ENCODE measurements around the gene IRS1.

DNA sequence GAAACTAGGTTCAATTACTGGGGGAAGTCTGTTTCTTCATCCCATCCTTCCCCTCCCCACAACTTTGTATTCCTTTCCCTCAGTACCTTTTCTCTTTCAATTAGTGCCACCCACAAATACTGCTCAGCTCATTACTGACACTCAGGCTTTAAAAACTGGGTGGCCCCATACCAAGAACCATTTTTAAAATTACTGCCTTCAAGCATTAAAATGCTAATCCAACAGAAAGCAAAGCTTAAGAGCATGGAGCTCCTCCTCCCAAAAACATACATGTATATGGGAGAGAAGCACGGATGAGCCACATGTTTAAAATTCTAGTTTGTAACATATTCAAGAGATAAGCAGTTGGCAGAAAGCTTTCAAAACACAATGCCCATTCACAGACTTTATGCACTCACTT is 44.0 kb downstream of the IRS1 start:
- no peak for TF ChIP-seq EZH2 (IDR thresholded peaks at IDR 0.05; ENCODE audit: borderline replicate concordance, low read length)
- TF ChIP-seq, protein P1, sequence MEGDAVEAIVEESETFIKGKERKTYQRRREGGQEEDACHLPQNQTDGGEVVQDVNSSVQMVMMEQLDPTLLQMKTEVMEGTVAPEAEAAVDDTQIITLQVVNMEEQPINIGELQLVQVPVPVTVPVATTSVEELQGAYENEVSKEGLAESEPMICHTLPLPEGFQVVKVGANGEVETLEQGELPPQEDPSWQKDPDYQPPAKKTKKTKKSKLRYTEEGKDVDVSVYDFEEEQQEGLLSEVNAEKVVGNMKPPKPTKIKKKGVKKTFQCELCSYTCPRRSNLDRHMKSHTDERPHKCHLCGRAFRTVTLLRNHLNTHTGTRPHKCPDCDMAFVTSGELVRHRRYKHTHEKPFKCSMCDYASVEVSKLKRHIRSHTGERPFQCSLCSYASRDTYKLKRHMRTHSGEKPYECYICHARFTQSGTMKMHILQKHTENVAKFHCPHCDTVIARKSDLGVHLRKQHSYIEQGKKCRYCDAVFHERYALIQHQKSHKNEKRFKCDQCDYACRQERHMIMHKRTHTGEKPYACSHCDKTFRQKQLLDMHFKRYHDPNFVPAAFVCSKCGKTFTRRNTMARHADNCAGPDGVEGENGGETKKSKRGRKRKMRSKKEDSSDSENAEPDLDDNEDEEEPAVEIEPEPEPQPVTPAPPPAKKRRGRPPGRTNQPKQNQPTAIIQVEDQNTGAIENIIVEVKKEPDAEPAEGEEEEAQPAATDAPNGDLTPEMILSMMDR (conservative IDR thresholded peaks at IDR 0.05 in 1 of 2, IDR thresholded peaks at IDR 0.05 in 1 of 2; ENCODE audit: extremely low read depth in 1 of 2, insufficient read depth in 1 of 2, low read depth in 1 of 2, low read length in 2 of 2): no peak
